Measurements from ENCODE around the gene IGSF23.
"Not testable (repeated sequence)": the region's sequence is repeated elsewhere in the genome, so short reads cannot be mapped to it uniquely, and the experiment has no call there.

Gene IGSF23

GRCh38 chr19:44617110-44617880 lies 3.9 kb downstream of the IGSF23 start:
- no peak for DNase-seq

GRCh38 chr19:44618640-44619357 lies 5.4 kb downstream of the IGSF23 start:
- DNase-seq = no peak

GRCh38 chr19:44620667-44621066 lies 7.3 kb downstream of the IGSF23 start:
- no peak for DNase-seq

- no peak for DNase-seq
Measured at GRCh38 chr19:44621367-44621766, 8.0 kb downstream of the IGSF23 start.

GRCh38 chr19:44623080-44623479 lies 9.7 kb downstream of the IGSF23 start:
- no peak for DNase-seq

- DNase-seq = no peak
Measured at GRCh38 chr19:44623626-44624025, 10.3 kb downstream of the IGSF23 start.

GRCh38 chr19:44624840-44625354 lies 11.5 kb downstream of the IGSF23 start:
- DNase-seq = no peak

- DNase-seq = not testable (repeated sequence)
Measured at GRCh38 chr19:44625637-44626036, 12.3 kb downstream of the IGSF23 start.

GRCh38 chr19:44626048-44626624 lies 12.8 kb downstream of the IGSF23 start:
- no peak for DNase-seq

- DNase-seq = no peak
Measured at GRCh38 chr19:44627631-44628030, 14.3 kb downstream of the IGSF23 start.

GRCh38 chr19:44628793-44629192 lies 15.4 kb downstream of the IGSF23 start:
- no peak for DNase-seq

- not testable (repeated sequence) for DNase-seq
Measured at GRCh38 chr19:44631611-44632010, 18.2 kb downstream of the IGSF23 start.

- DNase-seq = not testable (repeated sequence)
Measured at GRCh38 chr19:44634058-44634457, 20.7 kb downstream of the IGSF23 start.

- DNase-seq = no peak
Measured at GRCh38 chr19:44634785-44635184, 21.4 kb downstream of the IGSF23 start.

- no peak for DNase-seq
Measured at GRCh38 chr19:44635581-44636438, 22.4 kb downstream of the IGSF23 start.

GRCh38 chr19:44636439-44637389 lies 23.4 kb downstream of the IGSF23 start:
- DNase-seq = no peak

- DNase-seq = no peak
Measured at GRCh38 chr19:44637390-44637764, 24.0 kb downstream of the IGSF23 start.

GRCh38 chr19:44640518-44640917 lies 27.2 kb downstream of the IGSF23 start:
- DNase-seq = no peak

GRCh38 chr19:44641501-44642265 lies 28.3 kb downstream of the IGSF23 start:
- no peak for DNase-seq

GRCh38 chr19:44642377-44642776 lies 29.0 kb downstream of the IGSF23 start:
- no peak for DNase-seq

Data from NCI-H2081 (cell line).